Measurements from ENCODE around the gene GRIN3B. TPM values are rescaled to one million over a fixed set of nuclear protein-coding genes. Genes with fewer than 3 reads are reported as not detected.

Gene GRIN3B
- total RNA-seq, 1 donor from 2014 or later: 3.0 TPM

GRCh38 chr19:960020-960419 lies 40.2 kb upstream of the GRIN3B start:
- no peaks in the 10 kb centered on the region for H3K9me3 ChIP-seq
- peaks cover 18% of the 10 kb centered on the region for H3K36me3 ChIP-seq
- no peaks in the 10 kb centered on the region for H3K27me3 ChIP-seq (ENCODE audit: low read depth)
- intact Hi-C loops (cut with DNase I): no loop called here
- TF ChIP-seq, protein P1, sequence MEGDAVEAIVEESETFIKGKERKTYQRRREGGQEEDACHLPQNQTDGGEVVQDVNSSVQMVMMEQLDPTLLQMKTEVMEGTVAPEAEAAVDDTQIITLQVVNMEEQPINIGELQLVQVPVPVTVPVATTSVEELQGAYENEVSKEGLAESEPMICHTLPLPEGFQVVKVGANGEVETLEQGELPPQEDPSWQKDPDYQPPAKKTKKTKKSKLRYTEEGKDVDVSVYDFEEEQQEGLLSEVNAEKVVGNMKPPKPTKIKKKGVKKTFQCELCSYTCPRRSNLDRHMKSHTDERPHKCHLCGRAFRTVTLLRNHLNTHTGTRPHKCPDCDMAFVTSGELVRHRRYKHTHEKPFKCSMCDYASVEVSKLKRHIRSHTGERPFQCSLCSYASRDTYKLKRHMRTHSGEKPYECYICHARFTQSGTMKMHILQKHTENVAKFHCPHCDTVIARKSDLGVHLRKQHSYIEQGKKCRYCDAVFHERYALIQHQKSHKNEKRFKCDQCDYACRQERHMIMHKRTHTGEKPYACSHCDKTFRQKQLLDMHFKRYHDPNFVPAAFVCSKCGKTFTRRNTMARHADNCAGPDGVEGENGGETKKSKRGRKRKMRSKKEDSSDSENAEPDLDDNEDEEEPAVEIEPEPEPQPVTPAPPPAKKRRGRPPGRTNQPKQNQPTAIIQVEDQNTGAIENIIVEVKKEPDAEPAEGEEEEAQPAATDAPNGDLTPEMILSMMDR (IDR thresholded peaks at IDR 0.05): no peak
- no peak overlapping the region for H3K4me3 ChIP-seq
- H3K4me1 ChIP-seq: peaks cover 15% of the 10 kb centered on the region
- no peak for ATAC-seq
- H3K27ac ChIP-seq: no peak overlapping the region
- no peak for DNase-seq

GRCh38 chr19:960601-960938 lies 39.6 kb upstream of the GRIN3B start:
- H3K9me3 ChIP-seq: no peaks in the 10 kb centered on the region
- intact Hi-C loops (cut with DNase I): no loop called here
- no peak for DNase-seq
- no peak overlapping the region for H3K4me3 ChIP-seq
- H3K36me3 ChIP-seq: peaks cover 23% of the 10 kb centered on the region
- H3K4me1 ChIP-seq: peaks cover 15% of the 10 kb centered on the region
- no peak overlapping the region for H3K27ac ChIP-seq
- TF ChIP-seq, protein P1 (IDR thresholded peaks at IDR 0.05): no peak
- ATAC-seq: no peak
- H3K27me3 ChIP-seq (ENCODE audit: low read depth): no peaks in the 10 kb centered on the region

- H3K36me3 ChIP-seq: peaks cover 38% of the 10 kb centered on the region
- no peaks in the 10 kb centered on the region for H3K27me3 ChIP-seq (ENCODE audit: low read depth)
Observed at GRCh38 chr19:961866-962620, 38.2 kb upstream of the GRIN3B start.

GRCh38 chr19:962683-963400 lies 37.4 kb upstream of the GRIN3B start:
- intact Hi-C loops (cut with DNase I): no loop called here
- TF ChIP-seq, protein P1 (IDR thresholded peaks at IDR 0.05): no peak
- peaks cover 9% of the 10 kb centered on the region for H3K4me1 ChIP-seq
- DNase-seq: no peak
- H3K9me3 ChIP-seq: no peaks in the 10 kb centered on the region
- no peaks in the 10 kb centered on the region for H3K27me3 ChIP-seq (ENCODE audit: low read depth)
- H3K4me3 ChIP-seq: no peak overlapping the region
- H3K27ac ChIP-seq: no peak overlapping the region
- H3K36me3 ChIP-seq: peaks cover 43% of the 10 kb centered on the region
- no peak for ATAC-seq

More at GRCh38 chr19:961866-962620, 38.2 kb upstream of the GRIN3B start:
- H3K4me3 ChIP-seq: no peak overlapping the region
- H3K9me3 ChIP-seq: no peaks in the 10 kb centered on the region
- TF ChIP-seq, protein P1 (IDR thresholded peaks at IDR 0.05): no peak
- DNase-seq (no peak), ATAC-seq (no peak)
- H3K27ac ChIP-seq: no peak overlapping the region
- intact Hi-C loops (cut with DNase I): no loop called here
- H3K4me1 ChIP-seq: peaks cover 9% of the 10 kb centered on the region

- TF ChIP-seq, protein P1 (IDR thresholded peaks at IDR 0.05): no peak
- Histone ChIP-seq H3K4me3 (no peak overlapping the region), H3K36me3 (peaks cover 47% of the 10 kb centered on the region), H3K4me1 (peaks cover 9% of the 10 kb centered on the region), H3K27ac (no peak overlapping the region), H3K9me3 (no peaks in the 10 kb centered on the region), H3K27me3 (ENCODE audit: low read depth) (no peaks in the 10 kb centered on the region)
- ATAC-seq: no peak
- no peak for DNase-seq
- intact Hi-C loops (cut with DNase I): no loop called here
Observed at GRCh38 chr19:963486-963951, 36.7 kb upstream of the GRIN3B start.

All from lower lobe of right lung (tissue), 2 donors.